Measurements from ENCODE around the gene FLNB.

Gene FLNB

DNA sequence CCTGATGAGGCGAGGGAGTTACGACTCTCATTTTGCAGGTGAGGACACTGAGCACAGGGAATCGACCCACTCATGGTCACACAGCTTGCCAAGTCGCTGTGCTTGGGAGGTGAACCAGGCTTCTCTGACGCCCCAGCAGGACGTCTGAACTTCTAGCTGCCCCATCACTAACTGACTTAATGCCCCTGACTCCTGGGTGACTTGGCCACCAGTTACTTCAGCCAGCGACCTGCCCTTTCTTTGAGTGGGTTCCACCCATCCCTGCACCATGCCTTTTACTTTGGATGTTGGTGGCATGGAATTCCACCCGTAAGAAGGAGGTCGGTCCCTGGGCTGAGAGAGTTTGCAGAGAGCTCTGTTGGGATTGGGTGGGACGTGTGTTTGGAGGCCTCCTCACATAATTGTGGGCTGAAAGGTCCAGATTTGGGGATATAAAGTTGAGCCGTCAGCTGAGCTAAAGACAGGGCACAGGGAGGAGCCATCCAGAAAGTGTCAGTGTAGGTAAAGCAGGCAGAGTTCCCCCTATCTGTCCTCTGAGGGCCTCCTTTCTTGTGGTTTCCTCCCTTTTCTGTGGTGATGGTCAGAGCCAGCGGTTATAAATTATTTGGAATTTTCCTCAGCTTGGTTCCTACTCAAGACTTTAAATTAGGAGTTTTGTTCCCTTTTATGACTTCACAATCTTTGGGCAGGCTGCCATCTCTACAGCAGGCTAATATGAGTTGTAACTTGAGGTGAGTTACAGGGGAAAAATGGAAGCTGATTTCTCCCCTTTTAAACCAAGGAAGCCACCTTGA lies 55.0 kb downstream of the FLNB start:
- TF ChIP-seq, protein P1, sequence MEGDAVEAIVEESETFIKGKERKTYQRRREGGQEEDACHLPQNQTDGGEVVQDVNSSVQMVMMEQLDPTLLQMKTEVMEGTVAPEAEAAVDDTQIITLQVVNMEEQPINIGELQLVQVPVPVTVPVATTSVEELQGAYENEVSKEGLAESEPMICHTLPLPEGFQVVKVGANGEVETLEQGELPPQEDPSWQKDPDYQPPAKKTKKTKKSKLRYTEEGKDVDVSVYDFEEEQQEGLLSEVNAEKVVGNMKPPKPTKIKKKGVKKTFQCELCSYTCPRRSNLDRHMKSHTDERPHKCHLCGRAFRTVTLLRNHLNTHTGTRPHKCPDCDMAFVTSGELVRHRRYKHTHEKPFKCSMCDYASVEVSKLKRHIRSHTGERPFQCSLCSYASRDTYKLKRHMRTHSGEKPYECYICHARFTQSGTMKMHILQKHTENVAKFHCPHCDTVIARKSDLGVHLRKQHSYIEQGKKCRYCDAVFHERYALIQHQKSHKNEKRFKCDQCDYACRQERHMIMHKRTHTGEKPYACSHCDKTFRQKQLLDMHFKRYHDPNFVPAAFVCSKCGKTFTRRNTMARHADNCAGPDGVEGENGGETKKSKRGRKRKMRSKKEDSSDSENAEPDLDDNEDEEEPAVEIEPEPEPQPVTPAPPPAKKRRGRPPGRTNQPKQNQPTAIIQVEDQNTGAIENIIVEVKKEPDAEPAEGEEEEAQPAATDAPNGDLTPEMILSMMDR (conservative IDR thresholded peaks at IDR 0.05) = no peak
- TF ChIP-seq ZFX (IDR thresholded peaks at IDR 0.05) = no peak
- peak overlapping the region; percentile 8; the same call in 1 of the 2 replicates for H3K27ac ChIP-seq

DNA sequence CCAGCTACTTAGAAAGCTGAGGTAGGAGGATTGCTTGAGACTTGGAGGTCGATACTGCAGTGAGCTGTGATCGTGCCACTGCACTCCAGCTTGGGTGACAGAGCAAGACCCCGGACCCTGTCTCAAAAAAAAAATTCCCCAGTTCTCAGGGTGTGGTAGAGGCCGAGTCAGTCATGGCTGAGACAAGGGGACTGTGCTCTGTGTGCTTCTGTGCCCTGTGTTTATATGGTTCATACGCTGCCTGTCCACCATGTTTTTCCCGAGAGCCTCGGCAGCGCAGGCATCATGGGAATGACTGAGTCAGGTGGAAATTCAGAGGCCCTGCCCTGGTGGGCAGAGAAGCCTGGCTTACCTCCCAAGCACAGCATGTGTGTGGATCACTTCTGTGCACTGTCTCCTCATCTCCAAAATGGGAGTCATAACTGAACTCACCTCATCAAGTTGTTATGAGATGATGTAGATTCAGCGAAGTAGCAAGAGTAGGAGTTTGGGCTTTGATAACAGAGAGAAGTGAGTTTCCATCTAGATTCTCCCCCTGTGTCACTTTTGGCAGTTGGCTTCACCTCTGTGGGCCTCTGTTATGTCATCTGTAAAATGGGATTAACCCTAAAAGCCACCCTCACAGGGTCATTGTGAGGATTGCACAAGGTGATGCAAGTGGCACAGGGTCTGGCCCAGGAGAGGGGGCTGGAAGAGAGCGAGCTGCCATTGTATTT lies 56.9 kb downstream of the FLNB start:
- H3K27ac ChIP-seq = peak overlapping the region; percentile 25
- TF ChIP-seq, protein P1 (conservative IDR thresholded peaks at IDR 0.05) = no peak
- TF ChIP-seq ZFX (IDR thresholded peaks at IDR 0.05) = no peak

DNA sequence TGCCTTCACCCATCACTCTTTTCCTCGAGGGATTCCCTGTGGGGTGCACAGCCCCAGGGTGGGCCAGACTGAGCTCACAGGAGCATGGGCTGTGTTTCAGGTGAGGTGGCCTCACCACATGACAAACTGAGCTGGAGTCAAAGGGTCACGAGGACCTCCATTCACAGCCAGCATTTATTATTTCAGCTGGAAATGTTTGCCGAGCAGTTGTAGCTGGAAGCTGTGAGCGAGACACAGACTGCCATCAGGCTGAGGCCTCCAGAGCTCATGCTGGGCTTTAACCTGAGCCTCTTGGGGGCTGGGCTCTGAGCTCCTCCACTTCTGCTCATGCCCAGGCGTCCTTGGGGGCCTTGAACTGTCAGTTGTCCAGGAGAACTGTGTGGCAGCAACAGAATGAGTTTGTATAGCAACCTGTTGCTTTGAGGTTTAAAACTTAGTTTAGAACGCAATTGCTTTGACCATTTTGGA lies 57.5 kb downstream of the FLNB start:
- H3K27ac ChIP-seq = peak overlapping the region; percentile 25
- TF ChIP-seq, protein P1 (conservative IDR thresholded peaks at IDR 0.05) = no peak
- TF ChIP-seq ZFX (IDR thresholded peaks at IDR 0.05) = no peak

DNA sequence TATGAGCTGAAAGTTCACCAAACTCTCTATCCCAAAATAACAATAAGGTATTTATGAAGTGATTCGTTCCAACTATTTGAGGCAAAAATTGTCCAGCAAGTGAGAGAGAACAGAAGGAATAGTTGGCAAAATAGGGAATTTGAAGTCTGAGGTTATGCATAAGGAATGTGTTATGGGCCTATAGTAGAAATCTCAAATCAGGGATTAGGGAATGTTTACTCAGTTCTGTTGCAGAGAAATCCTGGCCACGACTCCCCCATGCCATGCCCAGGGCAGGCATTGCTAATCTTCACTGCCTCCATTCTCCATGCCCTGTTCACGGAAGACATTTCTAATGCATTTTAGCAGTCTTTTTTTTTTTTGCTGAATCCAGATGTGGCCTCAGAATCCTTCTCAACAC lies 58.6 kb downstream of the FLNB start:
- TF ChIP-seq, protein P1 (conservative IDR thresholded peaks at IDR 0.05) = no peak
- no peak for TF ChIP-seq ZFX (IDR thresholded peaks at IDR 0.05)
- H3K27ac ChIP-seq = no peak overlapping the region

DNA sequence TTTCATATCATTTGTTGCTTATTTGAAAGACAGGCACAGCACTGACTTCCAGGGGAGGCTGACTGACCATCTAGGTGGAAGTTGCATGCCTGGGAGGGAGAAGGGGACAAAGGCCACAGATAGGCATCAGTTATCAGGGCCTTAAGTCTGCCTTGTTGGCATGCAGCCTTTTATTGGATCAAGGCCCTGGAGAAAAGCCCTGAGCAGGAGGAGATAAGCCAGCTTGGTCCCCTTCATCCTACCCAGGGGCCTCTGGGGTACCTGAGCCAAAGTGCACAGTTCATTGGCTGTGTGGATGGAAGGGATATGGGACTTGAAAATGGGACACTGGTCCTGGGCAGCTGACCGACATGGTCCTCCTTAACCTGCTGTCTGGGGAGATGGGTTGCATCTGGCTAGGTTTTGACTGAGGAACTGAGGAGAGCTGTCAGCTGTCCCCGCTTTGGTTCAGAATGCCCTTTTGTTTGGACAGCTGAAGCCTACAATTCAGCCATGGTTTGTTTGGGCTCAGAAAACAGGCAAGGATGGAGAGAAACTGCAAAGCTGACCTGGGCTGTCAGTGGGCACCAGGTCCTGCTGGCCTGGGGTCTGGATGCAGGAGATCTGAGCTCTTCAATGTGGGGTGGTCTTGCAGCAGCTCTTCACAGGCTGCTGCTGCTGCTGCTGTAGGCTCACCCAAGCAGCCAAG lies 60.0 kb downstream of the FLNB start:
- no peak for TF ChIP-seq ZFX (IDR thresholded peaks at IDR 0.05)
- TF ChIP-seq, protein P1 (conservative IDR thresholded peaks at IDR 0.05) = no peak
- H3K27ac ChIP-seq = peak overlapping the region; percentile 43

DNA sequence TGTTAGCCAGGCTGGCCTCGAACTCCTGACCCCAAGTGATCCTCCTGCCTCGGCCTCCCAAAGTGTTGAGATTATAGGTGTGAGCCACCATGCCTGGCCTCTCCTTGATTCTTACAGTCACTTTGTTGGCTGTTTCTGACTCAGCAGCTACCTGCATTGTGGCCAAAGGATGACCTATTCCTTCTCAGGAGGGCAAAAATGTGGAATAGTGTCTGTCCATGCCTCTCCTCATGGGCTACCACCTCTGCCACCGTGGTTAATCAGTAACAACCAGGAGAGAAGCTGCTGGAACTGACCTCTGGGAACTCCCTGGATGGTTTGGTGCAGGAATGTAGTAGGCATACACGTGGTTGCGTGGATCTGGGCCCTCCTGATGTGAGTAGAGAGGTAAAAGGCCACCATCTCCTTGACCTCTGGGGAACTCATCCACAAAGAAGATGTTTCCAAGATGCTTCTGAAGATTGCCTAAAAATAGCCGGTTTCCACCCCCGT lies 63.3 kb downstream of the FLNB start:
- TF ChIP-seq ZFX (IDR thresholded peaks at IDR 0.05) = no peak
- TF ChIP-seq, protein P1 (conservative IDR thresholded peaks at IDR 0.05) = no peak
- H3K27ac ChIP-seq = 0 out of 2 replicates have a peak overlapping the region, but pooled peaks have one; percentile 8
